IMR-90 (cell line): ENCODE results near the gene RPS23. TPM values are rescaled to one million over a fixed set of nuclear protein-coding genes. Genes with fewer than 3 reads are reported as not detected.
A peak's percentile ranks its signal among the peaks of the same experiment; 100 is the strongest.

Experiments
- ATAC-seq: fragments of 200-7000 bp; cut with Tn5 transposase; 2 replicates; pipeline ENCODE4 v1.9.1; 2020; ENCODE audit warnings: low read depth, mild to moderate bottlenecking, moderate library complexity
- BruUV-seq: library from RNA; stranded (reverse); fragments of 400-500 nt; replicated peaks from 2 replicates; lab custom pipeline; 2021; lab: Mats Ljungman, UMichigan
- CTCF ChIA-PET: fragments of 300-600 bp; formaldehyde crosslinking; extraction: SDS; loops from one replicate; lab custom pipeline; 2021; ENCODE audit warnings: antibody characterized with exemption; lab: Yijun Ruan, JAX
- POLR2A ChIA-PET: fragments of 300-600 bp; sonication (Branson Sonifier 250); formaldehyde crosslinking; loops from one replicate; lab custom pipeline; 2022; ENCODE audit warnings: antibody characterized with exemption; ENCODE audit not compliant: unreplicated experiment; lab: Charles Lee
- DNase-seq: peaks from one replicate; pipeline ENCODE4 v3.0.0; 2013
- H2AFZ ChIP-seq: replicated peaks from 2 replicates; pipeline ENCODE3; 2013; ENCODE audit warnings: low read length, mild to moderate bottlenecking; ENCODE audit not compliant: poor library complexity
- H2AK5ac ChIP-seq: 2 replicates; pipeline ENCODE4 v1.6.1; 2013; ENCODE audit warnings: low read depth, low read length, inconsistent platforms
- H2AK9ac ChIP-seq: replicated peaks from 2 replicates; pipeline ENCODE3; 2013; ENCODE audit warnings: mild to moderate bottlenecking, low read depth, low read length, moderate library complexity; ENCODE audit not compliant: poor library complexity
- H2BK120ac ChIP-seq: 2 replicates; pipeline ENCODE4 v1.6.1; 2013; ENCODE audit warnings: low read depth, low read length, inconsistent platforms
- H2BK15ac ChIP-seq: 3 replicates; pipeline ENCODE4 v1.6.1; 2013; ENCODE audit warnings: low read depth, low read length, inconsistent platforms
- H2BK20ac ChIP-seq: 2 replicates; pipeline ENCODE4 v1.6.1; 2013; ENCODE audit warnings: low read depth, mild to moderate bottlenecking, inconsistent platforms, low read length, moderate library complexity
- H2BK5ac ChIP-seq: 2 replicates; pipeline ENCODE4 v1.6.1; 2013; ENCODE audit warnings: mild to moderate bottlenecking, low read depth, low read length, inconsistent platforms; ENCODE audit not compliant: poor library complexity, severe bottlenecking
- H3K14ac ChIP-seq: replicated peaks from 2 replicates; pipeline ENCODE4 v1.6.1; 2013; ENCODE audit warnings: low read depth, low read length, inconsistent platforms
- H3K18ac ChIP-seq: 2 replicates; pipeline ENCODE4 v1.6.1; 2013; ENCODE audit warnings: low read depth, low read length, control low read depth
- H3K23ac ChIP-seq: 2 replicates; pipeline ENCODE4 v1.6.1; 2013; ENCODE audit warnings: low read depth, low read length, inconsistent platforms
- H3K27ac ChIP-seq: 2 replicates; pipeline ENCODE4 v1.5.1; 2013; ENCODE audit warnings: mild to moderate bottlenecking, control low read depth, low read length; ENCODE audit not compliant: insufficient read depth
- H3K27me3 ChIP-seq: 2 replicates; pipeline ENCODE4 v1.6.1; 2013; ENCODE audit warnings: low read length; ENCODE audit not compliant: control insufficient read depth, insufficient read depth
- H3K36me3 ChIP-seq: 2 replicates; pipeline ENCODE4 v1.6.1; 2013; ENCODE audit warnings: low read length, mixed read lengths; ENCODE audit not compliant: control insufficient read depth, insufficient read depth
- H3K4ac ChIP-seq: 2 replicates; pipeline ENCODE4 v1.6.1; 2013; ENCODE audit warnings: low read depth, low read length, inconsistent platforms
- H3K4me1 ChIP-seq: 2 replicates; pipeline ENCODE4 v1.6.1; 2013; ENCODE audit warnings: low read length, mixed read lengths; ENCODE audit not compliant: control insufficient read depth, insufficient read depth
- H3K4me2 ChIP-seq: 2 replicates; pipeline ENCODE4 v1.6.1; 2013; ENCODE audit warnings: low read depth, mild to moderate bottlenecking, control low read depth, low read length, moderate library complexity
- H3K4me3 ChIP-seq: 2 replicates; pipeline ENCODE4 v1.5.1; 2013; ENCODE audit warnings: low read depth, mild to moderate bottlenecking, control low read depth, low read length, moderate library complexity; ENCODE audit not compliant: insufficient read depth
- H3K56ac ChIP-seq: 2 replicates; pipeline ENCODE4 v1.6.1; 2013; ENCODE audit warnings: low read length, inconsistent platforms; ENCODE audit not compliant: insufficient read depth; ENCODE audit errors: extremely low read depth
- H3K79me1 ChIP-seq, 2 experiments: 2 replicates each; pipeline ENCODE4 v1.6.1; 2013; ENCODE audit warnings: low read length in 2 of 2, inconsistent platforms in 1 of 2, low read depth in 1 of 2
- H3K9ac ChIP-seq: 2 replicates; pipeline ENCODE4 v1.6.1; 2013; ENCODE audit warnings: low read depth, low read length, control low read depth
- H3K9me1 ChIP-seq: 2 replicates; pipeline ENCODE4 v1.6.1; 2013; ENCODE audit warnings: low read length, inconsistent platforms; ENCODE audit not compliant: insufficient read depth
- H3K9me3 ChIP-seq: 2 replicates; pipeline ENCODE4 v1.6.1; 2013; ENCODE audit warnings: low read length; ENCODE audit not compliant: control insufficient read depth, insufficient read depth
- H4K20me1 ChIP-seq: 2 replicates; pipeline ENCODE4 v1.6.1; 2013; ENCODE audit warnings: low read length, inconsistent platforms; ENCODE audit not compliant: insufficient read depth
- H4K5ac ChIP-seq: 2 replicates; pipeline ENCODE4 v1.6.1; 2013; ENCODE audit warnings: mild to moderate bottlenecking, low read depth, low read length, control low read depth
- H4K8ac ChIP-seq, 2 experiments: 2 replicates each; pipeline ENCODE4 v1.6.1; 2013; ENCODE audit warnings: low read depth in 2 of 2, low read length in 2 of 2, control low read depth in 1 of 2, inconsistent platforms in 1 of 2
- H4K91ac ChIP-seq: 2 replicates; pipeline ENCODE4 v1.6.1; 2013; ENCODE audit warnings: low read depth, low read length, inconsistent platforms; ENCODE audit not compliant: insufficient read depth
- BHLHE40 ChIP-seq: fragments of 150-350 bp; IDR thresholded peaks from 2 replicates; pipeline ENCODE4 v1.6.1; 2016; ENCODE audit warnings: mild to moderate bottlenecking, low read depth, low read length
- CEBPB ChIP-seq: IDR thresholded peaks from 2 replicates; pipeline ENCODE4 v1.6.1; 2012; ENCODE audit warnings: low read depth, low read length, improper control_type of control experiment
- FOS ChIP-seq: fragments of 150-350 bp; IDR thresholded peaks from 2 replicates; pipeline ENCODE4 v1.6.1; 2016; ENCODE audit warnings: low read depth, low read length
- MAFK ChIP-seq: IDR thresholded peaks from 2 replicates; pipeline ENCODE4 v1.6.1; 2012; ENCODE audit warnings: low read depth, low read length, improper control_type of control experiment
- MAZ ChIP-seq: IDR thresholded peaks from 2 replicates; pipeline ENCODE4 v1.6.1; 2012; ENCODE audit warnings: low read depth, mild to moderate bottlenecking, low read length, improper control_type of control experiment, moderate library complexity, borderline replicate concordance
- NFE2L2 ChIP-seq: fragments of 150-350 bp; IDR thresholded peaks from 2 replicates; pipeline ENCODE4 v1.6.1; 2016; ENCODE audit warnings: low read depth, mild to moderate bottlenecking, low read length
- POLR2A ChIP-seq: IDR thresholded peaks from 2 replicates; pipeline ENCODE4 v1.6.1; 2012; ENCODE audit warnings: mild to moderate bottlenecking, low read depth, low read length
- RAD21 ChIP-seq: IDR thresholded peaks from 2 replicates; pipeline ENCODE4 v1.6.1; 2012; ENCODE audit warnings: low read length, improper control_type of control experiment
- RCOR1 ChIP-seq: IDR thresholded peaks from 2 replicates; pipeline ENCODE4 v1.6.1; 2012; ENCODE audit warnings: mild to moderate bottlenecking, low read length, improper control_type of control experiment; ENCODE audit not compliant: insufficient replicate concordance
- RFX5 ChIP-seq: IDR thresholded peaks from 2 replicates; pipeline ENCODE4 v1.8.0; 2012; ENCODE audit warnings: low read depth, mild to moderate bottlenecking, low read length, moderate library complexity
- SMC3 ChIP-seq: fragments of 150-350 bp; IDR thresholded peaks from 2 replicates; pipeline ENCODE4 v1.6.1; 2016; ENCODE audit warnings: low read depth, mild to moderate bottlenecking, antibody characterized with exemption, low read length, moderate library complexity
- WGBS, 2 experiments: methylation state at CpG; one replicate each; pipeline versions ENCODE4 v1.1.5 to v1.1.7; 2013; ENCODE audit warnings: missing lambda C conversion rate in 2 of 2; ENCODE audit not compliant: insufficient read length in 1 of 2; ENCODE audit errors: extremely low coverage in 2 of 2; 5-methylcytosine and 5-hydroxymethylcytosine counted together
- dilution Hi-C: fragments of 300-500 bp; cut with HindIII; formaldehyde crosslinking; loops from one replicate; pipeline ENCODE4 v1.14.3; 2018; ENCODE audit warnings: low sequenced_read_pairs; ENCODE audit not compliant: unreplicated experiment
- in situ Hi-C: fragments of 300-500 bp; cut with MboI; formaldehyde crosslinking; loops from 3 replicates; pipeline ENCODE4 v1.14.3; 2019; ENCODE audit warnings: low sequenced_read_pairs, inconsistent platforms, mixed read lengths
- intact Hi-C: fragments of 100-400 bp; cut with micrococcal nuclease; formaldehyde crosslinking; loops from 2 replicates; pipeline ENCODE4 v1.10.0; 2022
- polyA plus RNA-seq, 3 experiments: library from polyadenylated mRNA; depleted of rRNA; stranded (reverse); fragments of >200 nt; gene quantifications; 2 replicates each; pipeline ENCODE4 v1.2.3, GENCODE V29; 2012; ENCODE audit warnings: low replicate concordance in 1 of 3
- total RNA-seq: library from RNA; depleted of rRNA; stranded (reverse); fragments of >200 nt; gene quantifications from 2 replicates; pipeline ENCODE4 v1.2.3, GENCODE V29; 2012
- TF ChIP-seq, protein P1 (sequence below): fragments of 150-350 bp; IDR thresholded peaks from 2 replicates; pipeline ENCODE4 v1.6.1; 2017; ENCODE audit warnings: mild to moderate bottlenecking, antibody characterized with exemption, low read length, low read depth

RPS23 gene
- total and polyA plus RNA-seq, 2 of the 4 experiments (the other 2 are of a cell fraction): 3,186 to 3,318 TPM

DNA sequence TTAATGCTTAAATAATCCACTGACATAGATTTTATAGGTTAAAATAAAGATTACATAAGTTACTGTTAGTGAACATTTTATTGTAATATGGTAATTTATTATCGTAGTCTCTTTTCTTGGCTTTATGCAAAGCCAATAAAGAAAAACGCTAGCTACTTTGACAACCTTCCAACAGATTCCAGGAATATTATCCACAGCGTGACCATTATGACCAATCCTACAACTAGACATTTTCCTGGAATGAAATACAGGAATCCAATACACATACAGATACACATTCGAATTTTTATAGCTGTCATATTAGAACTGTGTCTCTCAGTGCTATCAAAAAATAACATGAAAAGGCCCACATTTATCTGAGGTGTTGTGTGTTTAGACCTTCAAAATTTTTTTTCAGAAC is 13.1 kb downstream of the RPS23 start:
- H3K27ac ChIP-seq: no peak overlapping the region
- no peak overlapping the region for H2AFZ ChIP-seq
- H3K79me1 ChIP-seq: no peaks in the 10 kb centered on the region
- H3K4ac ChIP-seq: no peak overlapping the region
- H2BK5ac ChIP-seq: no peak overlapping the region
- H4K8ac ChIP-seq: no peak overlapping the region
- H3K4me1 ChIP-seq: no peaks in the 10 kb centered on the region
- no peaks in the 10 kb centered on the region for H3K27me3 ChIP-seq
- WGBS, 2 experiments: no CpG with 5 or more reads among the region's 4 CpGs
- no TSS peak for BruUV-seq
- H2BK120ac ChIP-seq: no peak overlapping the region
- H2AK5ac ChIP-seq: no peak overlapping the region
- H3K4me3 ChIP-seq: no peak overlapping the region
- H3K56ac ChIP-seq: no peak overlapping the region
- dilution Hi-C loops (no loop called here), intact Hi-C loops (no loop called here), in situ Hi-C loops (no loop called here)
- H3K14ac ChIP-seq: no peak overlapping the region
- ATAC-seq (peak; percentile 74), DNase-seq (peak; percentile 54)
- ChIA-PET POLR2A (no interaction called here), CTCF (interaction anchor here (0.8 kb wide), 1 partner anchor 9 kb away, joined by 3 read pairs; no protein-coding TSS in a partner anchor)
- no peak overlapping the region for H3K23ac ChIP-seq
- H3K9me3 ChIP-seq: no peaks in the 10 kb centered on the region; the same call in 1 of the 2 replicates
- H2AK9ac ChIP-seq: no peak overlapping the region
- no peak overlapping the region for H3K9ac ChIP-seq
- H4K5ac ChIP-seq: no peak overlapping the region
- no peak overlapping the region for H2BK20ac ChIP-seq
- H4K20me1 ChIP-seq: no peaks in the 10 kb centered on the region
- TF ChIP-seq RCOR1: no peak
- TF ChIP-seq CEBPB: no peak
- TF ChIP-seq MAFK: no peak
- no peak for TF ChIP-seq NFE2L2
- TF ChIP-seq, protein P1, sequence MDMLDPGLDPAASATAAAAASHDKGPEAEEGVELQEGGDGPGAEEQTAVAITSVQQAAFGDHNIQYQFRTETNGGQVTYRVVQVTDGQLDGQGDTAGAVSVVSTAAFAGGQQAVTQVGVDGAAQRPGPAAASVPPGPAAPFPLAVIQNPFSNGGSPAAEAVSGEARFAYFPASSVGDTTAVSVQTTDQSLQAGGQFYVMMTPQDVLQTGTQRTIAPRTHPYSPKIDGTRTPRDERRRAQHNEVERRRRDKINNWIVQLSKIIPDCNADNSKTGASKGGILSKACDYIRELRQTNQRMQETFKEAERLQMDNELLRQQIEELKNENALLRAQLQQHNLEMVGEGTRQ: no peak
- TF ChIP-seq POLR2A: no peak
- no peak for TF ChIP-seq FOS
- no peak for TF ChIP-seq BHLHE40
- TF ChIP-seq RAD21: no peak
- TF ChIP-seq RFX5: no peak
- TF ChIP-seq MAZ: no peak
- no peak for TF ChIP-seq SMC3
- no peak overlapping the region for H4K91ac ChIP-seq
- H3K4me2 ChIP-seq: no peak overlapping the region
- no peaks in the 10 kb centered on the region for H3K9me1 ChIP-seq
- no peak overlapping the region for H3K18ac ChIP-seq
- H2BK15ac ChIP-seq: no peak overlapping the region
- H3K36me3 ChIP-seq: peaks cover 4% of the 10 kb centered on the region; the same call in 1 of the 2 replicates
